GM23338 (cell line): ENCODE results near the gene USH1G. TPM values are rescaled to one million over a fixed set of nuclear protein-coding genes. Genes with fewer than 3 reads are reported as not detected.

ENCODE experiments used
- ATAC-seq: fragments of 200-7000 bp; cut with Tn5 transposase; 3 replicates; pipeline ENCODE4 v1.9.1; 2020
- DNase-seq: peaks from one replicate; pipeline ENCODE4 v3.0.0-alpha.2; 2015; ENCODE audit warnings: low spot score
- H2AFZ ChIP-seq: fragments of 200-600 bp; sonication (generic); 2 replicates; pipeline ENCODE4 v1.8.0; 2016; ENCODE audit warnings: antibody characterized with exemption, mild to moderate bottlenecking, moderate library complexity
- H3F3A ChIP-seq: fragments of 200-600 bp; sonication (generic); replicated peaks from 2 replicates; pipeline ENCODE4 v1.8.0; 2017; ENCODE audit warnings: antibody characterized with exemption, mixed run types, low read depth
- H3K27ac ChIP-seq: fragments of 200-600 bp; sonication (generic); 2 replicates; pipeline ENCODE4 v1.6.1; 2016; ENCODE audit warnings: low read depth
- H3K27me3 ChIP-seq: fragments of 200-600 bp; sonication (generic); 2 replicates; pipeline ENCODE4 v1.8.0; 2016; ENCODE audit warnings: mild to moderate bottlenecking, mixed run types, moderate library complexity; ENCODE audit not compliant: insufficient read depth
- H3K36me3 ChIP-seq: fragments of 200-600 bp; sonication (generic); 2 replicates; pipeline ENCODE4 v1.8.0; 2016; ENCODE audit warnings: mild to moderate bottlenecking; ENCODE audit not compliant: insufficient read depth
- H3K4me1 ChIP-seq: fragments of 200-600 bp; sonication (generic); 2 replicates; pipeline ENCODE4 v1.8.0; 2016; ENCODE audit warnings: mild to moderate bottlenecking, moderate library complexity; ENCODE audit not compliant: insufficient read depth
- H3K4me2 ChIP-seq: fragments of 200-600 bp; sonication (generic); 2 replicates; pipeline ENCODE4 v1.7.1; 2017; ENCODE audit warnings: mixed run types
- H3K4me3 ChIP-seq: fragments of 200-600 bp; sonication (generic); 2 replicates; pipeline ENCODE4 v1.6.1; 2016; ENCODE audit warnings: mixed run types
- H3K79me2 ChIP-seq: fragments of 200-600 bp; sonication (generic); replicated peaks from 2 replicates; pipeline ENCODE4 v1.8.0; 2017; ENCODE audit warnings: mild to moderate bottlenecking; ENCODE audit not compliant: insufficient read depth
- H3K9me2 ChIP-seq: fragments of 200-600 bp; sonication (generic); 2 replicates; pipeline ENCODE4 v1.8.0; 2017; ENCODE audit not compliant: insufficient read depth
- H4K20me1 ChIP-seq: fragments of 200-600 bp; sonication (generic); replicated peaks from 2 replicates; pipeline ENCODE4 v1.8.0; 2017; ENCODE audit warnings: mild to moderate bottlenecking; ENCODE audit not compliant: insufficient read depth
- H3K27ac Mint-ChIP-seq: 2 replicates; pipeline ENCODE4 v1.8.0; 2020; ENCODE audit warnings: inconsistent platforms, mild to moderate bottlenecking, moderate library complexity, mixed read lengths
- H3K27me3 Mint-ChIP-seq: 3 replicates; pipeline ENCODE4 v1.8.0; 2022; ENCODE audit warnings: low read depth, mild to moderate bottlenecking, moderate library complexity, mixed read lengths, inconsistent platforms; ENCODE audit not compliant: insufficient read depth, poor library complexity
- H3K36me3 Mint-ChIP-seq: 3 replicates; pipeline ENCODE4 v1.8.0; 2021; ENCODE audit warnings: low read depth, mild to moderate bottlenecking, inconsistent platforms, moderate library complexity, mixed read lengths
- H3K4me1 Mint-ChIP-seq: 3 replicates; pipeline ENCODE4 v1.8.0; 2020; ENCODE audit warnings: mild to moderate bottlenecking, inconsistent platforms, mixed read lengths
- H3K4me3 Mint-ChIP-seq: 3 replicates; pipeline ENCODE4 v1.8.0; 2021; ENCODE audit warnings: moderate library complexity, mild to moderate bottlenecking, inconsistent platforms, mixed read lengths
- H3K9me3 Mint-ChIP-seq: 3 replicates; pipeline ENCODE4 v1.8.0; 2020; ENCODE audit warnings: moderate library complexity, mild to moderate bottlenecking, inconsistent platforms, mixed read lengths
- CREB1 ChIP-seq: fragments of 250-450 bp; sonication (Bioruptor Pico); IDR thresholded peaks from 2 replicates; pipeline ENCODE4 v1.5.0; 2020; ENCODE audit warnings: low read depth, mild to moderate bottlenecking, moderate library complexity
- EZH2 ChIP-seq: fragments of 200-600 bp; sonication (generic); IDR thresholded peaks from one replicate; pipeline ENCODE4 v1.8.0; 2017; ENCODE audit warnings: antibody characterized with exemption, mild to moderate bottlenecking, low read depth; ENCODE audit not compliant: unreplicated experiment
- ZNF114 ChIP-seq: fragments of 250-450 bp; sonication (Bioruptor Pico); IDR thresholded peaks from 2 replicates; pipeline ENCODE4 v1.5.0; 2020; ENCODE audit warnings: mild to moderate bottlenecking, moderate library complexity
- ZNF331 ChIP-seq: fragments of 250-450 bp; sonication (Bioruptor Pico); IDR thresholded peaks from 2 replicates; pipeline ENCODE4 v1.5.0; 2020; ENCODE audit warnings: low read depth, mild to moderate bottlenecking, moderate library complexity
- polyA plus RNA-seq: library from polyadenylated mRNA; unstranded; fragments of >200 nt; fragmentation: Nextera tagmentation; extraction: Ambion mirVana; gene quantifications from 2 replicates; pipeline ENCODE4 v1.2.1, GENCODE V29; 2016
- total RNA-seq: library from RNA; depleted of rRNA; stranded (reverse); fragments of >200 nt; shearing (Covaris generic); gene quantifications from 2 replicates; pipeline ENCODE4 v1.2.3, GENCODE V29; 2014
- TF ChIP-seq, protein P1 (sequence below): IDR thresholded peaks from one replicate; pipeline ENCODE4 v1.6.1; 2018; ENCODE audit warnings: antibody characterized with exemption; ENCODE audit not compliant: unreplicated experiment
- TF ChIP-seq, protein P2 (sequence below), 2 experiments: fragments of 200-600 bp in 1 of 2; sonication (generic) in 1 of 2; conservative IDR thresholded peaks; 2 replicates each; pipeline versions ENCODE4 v1.5.1 to v1.6.1; 2016 to 2017; ENCODE audit warnings: antibody characterized with exemption in 2 of 2, low read depth in 2 of 2, mild to moderate bottlenecking in 2 of 2, moderate library complexity in 1 of 2
- TF ChIP-seq, protein P3 (sequence below): IDR thresholded peaks from 2 replicates; pipeline ENCODE4 v1.6.1; 2016; ENCODE audit warnings: antibody characterized with exemption

The USH1G gene
- total and polyA plus RNA-seq, 2 experiments from 2014 or later, result 0.34 to 1.7 TPM

DNA sequence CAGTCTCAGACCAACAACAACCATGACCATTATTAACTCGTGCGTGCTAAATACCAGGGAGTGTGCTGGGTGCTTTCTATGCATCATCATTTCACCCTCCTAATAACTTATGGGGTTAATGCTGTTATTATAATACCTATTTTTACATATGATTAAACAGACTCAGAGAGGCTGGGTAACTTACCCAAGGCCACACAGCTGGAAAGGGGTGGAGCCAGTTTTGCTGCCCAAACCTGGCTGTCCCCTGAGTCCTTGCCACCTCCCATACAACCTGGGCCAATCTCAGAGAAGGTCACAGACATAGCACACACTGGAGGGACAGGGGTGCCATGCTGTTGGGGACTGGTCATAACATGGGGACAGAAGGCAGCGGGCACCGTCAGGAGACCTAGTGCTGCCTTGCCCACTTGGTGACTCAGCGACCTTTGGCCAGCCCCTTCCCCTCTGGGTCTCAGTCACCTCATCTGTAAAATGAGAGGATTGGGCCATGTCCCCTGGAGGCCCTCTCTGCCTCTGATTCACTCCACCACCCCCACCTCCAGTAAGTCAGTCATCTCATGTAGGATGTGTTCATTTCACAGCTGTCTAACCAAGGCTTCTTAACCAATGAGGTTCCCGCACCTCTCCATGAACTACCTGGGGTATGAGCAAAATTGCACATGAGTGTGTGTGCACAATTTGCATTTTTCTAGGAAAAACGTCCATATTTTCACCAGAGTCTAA is 18.2 kb downstream of the USH1G start (continued):
- TF ChIP-seq, protein P1, sequence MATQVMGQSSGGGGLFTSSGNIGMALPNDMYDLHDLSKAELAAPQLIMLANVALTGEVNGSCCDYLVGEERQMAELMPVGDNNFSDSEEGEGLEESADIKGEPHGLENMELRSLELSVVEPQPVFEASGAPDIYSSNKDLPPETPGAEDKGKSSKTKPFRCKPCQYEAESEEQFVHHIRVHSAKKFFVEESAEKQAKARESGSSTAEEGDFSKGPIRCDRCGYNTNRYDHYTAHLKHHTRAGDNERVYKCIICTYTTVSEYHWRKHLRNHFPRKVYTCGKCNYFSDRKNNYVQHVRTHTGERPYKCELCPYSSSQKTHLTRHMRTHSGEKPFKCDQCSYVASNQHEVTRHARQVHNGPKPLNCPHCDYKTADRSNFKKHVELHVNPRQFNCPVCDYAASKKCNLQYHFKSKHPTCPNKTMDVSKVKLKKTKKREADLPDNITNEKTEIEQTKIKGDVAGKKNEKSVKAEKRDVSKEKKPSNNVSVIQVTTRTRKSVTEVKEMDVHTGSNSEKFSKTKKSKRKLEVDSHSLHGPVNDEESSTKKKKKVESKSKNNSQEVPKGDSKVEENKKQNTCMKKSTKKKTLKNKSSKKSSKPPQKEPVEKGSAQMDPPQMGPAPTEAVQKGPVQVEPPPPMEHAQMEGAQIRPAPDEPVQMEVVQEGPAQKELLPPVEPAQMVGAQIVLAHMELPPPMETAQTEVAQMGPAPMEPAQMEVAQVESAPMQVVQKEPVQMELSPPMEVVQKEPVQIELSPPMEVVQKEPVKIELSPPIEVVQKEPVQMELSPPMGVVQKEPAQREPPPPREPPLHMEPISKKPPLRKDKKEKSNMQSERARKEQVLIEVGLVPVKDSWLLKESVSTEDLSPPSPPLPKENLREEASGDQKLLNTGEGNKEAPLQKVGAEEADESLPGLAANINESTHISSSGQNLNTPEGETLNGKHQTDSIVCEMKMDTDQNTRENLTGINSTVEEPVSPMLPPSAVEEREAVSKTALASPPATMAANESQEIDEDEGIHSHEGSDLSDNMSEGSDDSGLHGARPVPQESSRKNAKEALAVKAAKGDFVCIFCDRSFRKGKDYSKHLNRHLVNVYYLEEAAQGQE, result no peak
- TF ChIP-seq EZH2 (no peak), ZNF114 (CRISPR knock-in tag) (no peak), CREB1 (no peak)

DNA sequence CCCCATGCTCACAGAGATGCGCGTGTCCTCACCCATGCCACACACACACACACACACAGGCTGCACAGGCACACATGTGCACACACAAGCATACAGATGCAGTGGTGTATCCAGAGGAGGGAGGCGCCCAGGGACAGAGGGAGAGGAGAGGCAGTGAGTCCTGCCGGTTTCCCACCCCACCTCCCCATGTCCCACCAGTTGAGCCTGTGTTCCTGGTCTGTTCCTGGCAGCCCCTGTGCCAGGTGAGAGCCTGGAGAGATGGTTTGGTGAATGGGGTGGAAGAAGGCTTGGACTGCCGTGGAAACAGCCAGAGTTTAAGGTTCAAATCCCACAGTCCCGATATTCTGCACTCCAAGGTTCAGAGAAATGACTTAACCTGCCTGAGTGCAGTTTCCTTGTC is 19.4 kb downstream of the USH1G start:
- Mint-ChIP-seq H3K4me1 (peaks cover 12% of the 10 kb centered on the region), H3K4me3 (no peak overlapping the region), H3K9me3 (peaks cover 5% of the 10 kb centered on the region; the same call in 2 of the 3 replicates), H3K27ac (no peak overlapping the region), H3K36me3 (peaks cover 3% of the 10 kb centered on the region; the same call in 1 of the 3 replicates), H3K27me3 (peaks cover 12% of the 10 kb centered on the region)
- no peak overlapping the region for H3K4me3 ChIP-seq
- DNase-seq (no peak), ATAC-seq (no peak)
- H3K9me2 ChIP-seq, result no peaks in the 10 kb centered on the region
- no peak overlapping the region for H2AFZ ChIP-seq
- no peaks in the 10 kb centered on the region for H4K20me1 ChIP-seq
- H3K36me3 ChIP-seq, result no peaks in the 10 kb centered on the region
- TF ChIP-seq, protein P2, sequence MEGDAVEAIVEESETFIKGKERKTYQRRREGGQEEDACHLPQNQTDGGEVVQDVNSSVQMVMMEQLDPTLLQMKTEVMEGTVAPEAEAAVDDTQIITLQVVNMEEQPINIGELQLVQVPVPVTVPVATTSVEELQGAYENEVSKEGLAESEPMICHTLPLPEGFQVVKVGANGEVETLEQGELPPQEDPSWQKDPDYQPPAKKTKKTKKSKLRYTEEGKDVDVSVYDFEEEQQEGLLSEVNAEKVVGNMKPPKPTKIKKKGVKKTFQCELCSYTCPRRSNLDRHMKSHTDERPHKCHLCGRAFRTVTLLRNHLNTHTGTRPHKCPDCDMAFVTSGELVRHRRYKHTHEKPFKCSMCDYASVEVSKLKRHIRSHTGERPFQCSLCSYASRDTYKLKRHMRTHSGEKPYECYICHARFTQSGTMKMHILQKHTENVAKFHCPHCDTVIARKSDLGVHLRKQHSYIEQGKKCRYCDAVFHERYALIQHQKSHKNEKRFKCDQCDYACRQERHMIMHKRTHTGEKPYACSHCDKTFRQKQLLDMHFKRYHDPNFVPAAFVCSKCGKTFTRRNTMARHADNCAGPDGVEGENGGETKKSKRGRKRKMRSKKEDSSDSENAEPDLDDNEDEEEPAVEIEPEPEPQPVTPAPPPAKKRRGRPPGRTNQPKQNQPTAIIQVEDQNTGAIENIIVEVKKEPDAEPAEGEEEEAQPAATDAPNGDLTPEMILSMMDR (conservative IDR thresholded peaks at IDR 0.05; ENCODE audit: low read depth in 2 of 2), result no peak
- TF ChIP-seq ZNF331 (CRISPR knock-in tag), result no peak
- TF ChIP-seq, protein P1, result no peak
- TF ChIP-seq, protein P3, sequence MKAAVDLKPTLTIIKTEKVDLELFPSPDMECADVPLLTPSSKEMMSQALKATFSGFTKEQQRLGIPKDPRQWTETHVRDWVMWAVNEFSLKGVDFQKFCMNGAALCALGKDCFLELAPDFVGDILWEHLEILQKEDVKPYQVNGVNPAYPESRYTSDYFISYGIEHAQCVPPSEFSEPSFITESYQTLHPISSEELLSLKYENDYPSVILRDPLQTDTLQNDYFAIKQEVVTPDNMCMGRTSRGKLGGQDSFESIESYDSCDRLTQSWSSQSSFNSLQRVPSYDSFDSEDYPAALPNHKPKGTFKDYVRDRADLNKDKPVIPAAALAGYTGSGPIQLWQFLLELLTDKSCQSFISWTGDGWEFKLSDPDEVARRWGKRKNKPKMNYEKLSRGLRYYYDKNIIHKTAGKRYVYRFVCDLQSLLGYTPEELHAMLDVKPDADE, result no peak
- H3K27ac ChIP-seq, result no peak overlapping the region
- no peaks in the 10 kb centered on the region for H3K27me3 ChIP-seq
- H3K79me2 ChIP-seq, result no peaks in the 10 kb centered on the region
- peaks cover 5% of the 10 kb centered on the region for H3K4me1 ChIP-seq
- H3F3A ChIP-seq, result no peaks in the 10 kb centered on the region
- H3K4me2 ChIP-seq, result no peak overlapping the region
